Central memory CD8-positive, alpha-beta T cell (primary cell): Measurements from ENCODE around the gene HSDL2.
"Not testable (repeated sequence)": the region's sequence is repeated elsewhere in the genome, so short reads cannot be mapped to it uniquely, and the experiment has no call there.

Source experiments
- ATAC-seq: fragments of 150-1000 bp; cut with Tn5 transposase; replicated peaks from 2 replicates; pipeline ENCODE4 v1.10.0; 2022; ENCODE audit warnings: mild to moderate bottlenecking, moderate FRiP score, moderate number of reproducible peaks; ENCODE audit not compliant: poor library complexity, severe bottlenecking; ENCODE audit errors: extremely low read depth
- DNase-seq, 2 donors: peaks; one replicate each; pipeline ENCODE4 v3.0.0; 2021; ENCODE audit warnings: low spot score in 2 of 2
- H3K27ac Mint-ChIP-seq: one replicate; pipeline ENCODE4 v1.8.0; 2022; ENCODE audit warnings: low read depth, mild to moderate bottlenecking, moderate library complexity, mixed read lengths
- H3K27me3 Mint-ChIP-seq: one replicate; pipeline ENCODE4 v1.8.0; 2022; ENCODE audit warnings: mixed read lengths
- H3K36me3 Mint-ChIP-seq: one replicate; pipeline ENCODE4 v1.8.0; 2022; ENCODE audit warnings: mild to moderate bottlenecking, moderate library complexity, mixed read lengths; ENCODE audit not compliant: insufficient read depth
- H3K4me1 Mint-ChIP-seq: one replicate; pipeline ENCODE4 v1.8.0; 2022; ENCODE audit warnings: mixed read lengths
- H3K4me3 Mint-ChIP-seq: one replicate; pipeline ENCODE4 v1.8.0; 2022; ENCODE audit warnings: mild to moderate bottlenecking, moderate library complexity, mixed read lengths
- H3K9me3 Mint-ChIP-seq: one replicate; pipeline ENCODE4 v1.8.0; 2022; ENCODE audit warnings: mixed read lengths

The HSDL2 gene

GRCh38 chr9:112387115-112387514 lies 7.2 kb downstream of the HSDL2 start:
- no peak overlapping the region for H3K4me3 Mint-ChIP-seq
- no peak for ATAC-seq
- DNase-seq = no peak
- no peaks in the 10 kb centered on the region for H3K9me3 Mint-ChIP-seq
- H3K27ac Mint-ChIP-seq = no peak overlapping the region
- H3K36me3 Mint-ChIP-seq = peaks cover 8% of the 10 kb centered on the region
- no peaks in the 10 kb centered on the region for H3K27me3 Mint-ChIP-seq
- H3K4me1 Mint-ChIP-seq = peaks cover 11% of the 10 kb centered on the region

- H3K27ac Mint-ChIP-seq, DNase-seq, H3K27me3 Mint-ChIP-seq, H3K36me3 Mint-ChIP-seq, ATAC-seq, H3K4me1 Mint-ChIP-seq, H3K4me3 Mint-ChIP-seq, H3K9me3 Mint-ChIP-seq: not testable (repeated sequence)
Measured at GRCh38 chr9:112389897-112390296, 10.0 kb downstream of the HSDL2 start.

GRCh38 chr9:112391936-112392560 lies 12.1 kb downstream of the HSDL2 start:
- not testable (repeated sequence) for H3K4me1 Mint-ChIP-seq, H3K27me3 Mint-ChIP-seq, ATAC-seq, DNase-seq, H3K36me3 Mint-ChIP-seq, H3K4me3 Mint-ChIP-seq, H3K9me3 Mint-ChIP-seq, H3K27ac Mint-ChIP-seq

GRCh38 chr9:112393146-112393545 lies 13.2 kb downstream of the HSDL2 start:
- H3K4me1 Mint-ChIP-seq, ATAC-seq, H3K27ac Mint-ChIP-seq, H3K36me3 Mint-ChIP-seq, DNase-seq, H3K9me3 Mint-ChIP-seq, H3K4me3 Mint-ChIP-seq, H3K27me3 Mint-ChIP-seq: not testable (repeated sequence)

- peaks cover 6% of the 10 kb centered on the region for H3K36me3 Mint-ChIP-seq
- H3K27ac Mint-ChIP-seq = no peak overlapping the region
- H3K27me3 Mint-ChIP-seq = no peaks in the 10 kb centered on the region
- H3K4me1 Mint-ChIP-seq = no peaks in the 10 kb centered on the region
- H3K9me3 Mint-ChIP-seq = peaks cover 9% of the 10 kb centered on the region
- ATAC-seq (no peak), DNase-seq (no peak)
- no peak overlapping the region for H3K4me3 Mint-ChIP-seq
Measured at GRCh38 chr9:112396416-112396815, 16.5 kb downstream of the HSDL2 start.

GRCh38 chr9:112396872-112397271 lies 17.0 kb downstream of the HSDL2 start:
- peaks cover 9% of the 10 kb centered on the region for H3K9me3 Mint-ChIP-seq
- H3K36me3 Mint-ChIP-seq = peaks cover 6% of the 10 kb centered on the region
- H3K4me3 Mint-ChIP-seq = no peak overlapping the region

GRCh38 chr9:112401175-112401815 lies 21.4 kb downstream of the HSDL2 start:
- Mint-ChIP-seq H3K27ac (no peak overlapping the region), H3K9me3 (peaks cover 9% of the 10 kb centered on the region), H3K4me3 (no peak overlapping the region), H3K27me3 (no peaks in the 10 kb centered on the region), H3K36me3 (peaks cover 1% of the 10 kb centered on the region), H3K4me1 (peaks cover 5% of the 10 kb centered on the region)
- DNase-seq (no peak), ATAC-seq (no peak)

More at GRCh38 chr9:112396872-112397271, 17.0 kb downstream of the HSDL2 start:
- Mint-ChIP-seq H3K27ac (no peak overlapping the region), H3K27me3 (no peaks in the 10 kb centered on the region), H3K4me1 (no peaks in the 10 kb centered on the region)
- DNase-seq (no peak), ATAC-seq (no peak)

GRCh38 chr9:112403614-112404201 lies 23.8 kb downstream of the HSDL2 start:
- peaks cover 7% of the 10 kb centered on the region for H3K36me3 Mint-ChIP-seq
- H3K27me3 Mint-ChIP-seq = no peaks in the 10 kb centered on the region
- DNase-seq (no peak), ATAC-seq (no peak)
- H3K27ac Mint-ChIP-seq = no peak overlapping the region
- H3K4me3 Mint-ChIP-seq = no peak overlapping the region
- no peaks in the 10 kb centered on the region for H3K9me3 Mint-ChIP-seq
- peaks cover 5% of the 10 kb centered on the region for H3K4me1 Mint-ChIP-seq

- Mint-ChIP-seq H3K27me3 (no peaks in the 10 kb centered on the region), H3K27ac (no peak overlapping the region), H3K9me3 (no peaks in the 10 kb centered on the region), H3K4me3 (no peak overlapping the region), H3K4me1 (peaks cover 5% of the 10 kb centered on the region), H3K36me3 (peaks cover 10% of the 10 kb centered on the region)
- DNase-seq (no peak), ATAC-seq (no peak)
Measured at GRCh38 chr9:112404508-112404932, 24.6 kb downstream of the HSDL2 start.

GRCh38 chr9:112408275-112408674 lies 28.4 kb downstream of the HSDL2 start:
- DNase-seq (no peak), ATAC-seq (no peak)
- peak overlapping the region; percentile 53 for H3K27ac Mint-ChIP-seq
- H3K36me3 Mint-ChIP-seq = peaks cover 11% of the 10 kb centered on the region
- H3K27me3 Mint-ChIP-seq = no peaks in the 10 kb centered on the region
- H3K4me3 Mint-ChIP-seq = no peak overlapping the region
- peaks cover 5% of the 10 kb centered on the region for H3K4me1 Mint-ChIP-seq
- H3K9me3 Mint-ChIP-seq = no peaks in the 10 kb centered on the region

GRCh38 chr9:112408819-112409218 lies 28.9 kb downstream of the HSDL2 start:
- ATAC-seq (no peak), DNase-seq (no peak)
- Mint-ChIP-seq H3K27ac (peak overlapping the region; percentile 53), H3K9me3 (no peaks in the 10 kb centered on the region), H3K36me3 (peaks cover 11% of the 10 kb centered on the region), H3K4me3 (no peak overlapping the region), H3K4me1 (peaks cover 5% of the 10 kb centered on the region), H3K27me3 (no peaks in the 10 kb centered on the region)

GRCh38 chr9:112409758-112410157 lies 29.9 kb downstream of the HSDL2 start:
- no peaks in the 10 kb centered on the region for H3K4me1 Mint-ChIP-seq
- no peaks in the 10 kb centered on the region for H3K27me3 Mint-ChIP-seq
- ATAC-seq (no peak), DNase-seq (no peak)
- peaks cover 11% of the 10 kb centered on the region for H3K36me3 Mint-ChIP-seq
- H3K27ac Mint-ChIP-seq = no peak overlapping the region
- no peaks in the 10 kb centered on the region for H3K9me3 Mint-ChIP-seq
- H3K4me3 Mint-ChIP-seq = no peak overlapping the region

- Mint-ChIP-seq H3K36me3 (peaks cover 9% of the 10 kb centered on the region), H3K27ac (no peak overlapping the region), H3K4me1 (no peaks in the 10 kb centered on the region), H3K27me3 (no peaks in the 10 kb centered on the region), H3K9me3 (no peaks in the 10 kb centered on the region), H3K4me3 (no peak overlapping the region)
- no peak for DNase-seq
- no peak for ATAC-seq
Measured at GRCh38 chr9:112411626-112412027, 31.7 kb downstream of the HSDL2 start.
